Measurements from ENCODE around the gene PKD2L2.
"Not testable (repeated sequence)": the region's sequence is repeated elsewhere in the genome, so short reads cannot be mapped to it uniquely, and the experiment has no call there.

PKD2L2 gene

DNA sequence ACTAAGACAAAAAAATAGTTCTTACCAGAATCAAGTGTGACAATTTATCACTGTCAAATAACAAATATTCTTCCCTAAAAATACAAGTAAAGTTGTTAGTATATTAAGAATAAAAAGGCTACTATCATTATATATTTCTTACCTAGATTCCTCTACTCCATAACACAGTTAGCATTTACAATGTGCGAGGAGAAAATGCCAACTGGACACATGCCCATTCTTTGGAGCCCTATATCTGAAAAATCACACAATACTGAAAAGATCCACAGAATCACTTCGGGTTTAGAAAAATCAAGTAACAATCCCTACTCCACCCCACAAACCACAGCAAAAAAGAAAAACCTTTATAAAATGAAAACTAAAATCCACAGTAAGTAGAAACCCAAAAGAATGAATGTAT, 70.9 kb downstream of the PKD2L2 start:
- no peak for DNase-seq

DNA sequence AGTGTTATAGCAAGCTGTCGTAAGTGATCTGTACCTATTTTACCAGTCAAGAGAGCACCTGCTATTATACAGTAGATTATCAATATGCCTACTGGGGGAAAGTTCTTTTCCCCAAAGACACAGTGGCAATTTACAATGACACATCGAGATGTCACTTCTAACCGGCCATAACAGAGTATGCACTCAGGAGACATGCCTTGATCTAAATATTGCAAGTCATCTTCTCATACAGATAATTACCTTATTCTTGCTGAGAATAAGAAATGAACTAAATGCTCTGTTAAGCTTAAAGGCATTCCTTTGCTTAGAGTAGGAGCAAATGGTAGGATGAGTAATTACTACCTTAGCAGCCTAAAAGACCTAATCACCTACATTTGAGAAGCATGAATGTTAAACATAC, 71.6 kb downstream of the PKD2L2 start:
- no peak for DNase-seq

DNA sequence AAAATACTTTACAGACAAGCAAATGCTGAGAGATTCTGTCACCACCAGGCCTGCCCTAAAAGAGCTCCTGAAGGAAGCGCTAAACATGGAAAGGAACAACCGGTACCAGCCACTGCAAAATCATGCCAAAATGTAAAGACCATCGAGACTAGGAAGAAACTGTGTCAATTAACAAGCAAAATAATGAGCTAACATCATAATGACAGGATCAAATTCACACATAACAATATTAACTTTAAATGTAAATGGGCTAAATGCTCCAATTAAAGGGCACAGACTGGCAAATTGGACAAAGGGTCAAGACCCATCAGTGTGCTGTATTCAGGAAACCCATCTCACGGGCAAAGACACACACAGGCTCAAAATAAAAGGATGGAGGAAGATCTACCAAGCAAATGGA, 81.1 kb downstream of the PKD2L2 start:
- DNase-seq: not testable (repeated sequence)

DNA sequence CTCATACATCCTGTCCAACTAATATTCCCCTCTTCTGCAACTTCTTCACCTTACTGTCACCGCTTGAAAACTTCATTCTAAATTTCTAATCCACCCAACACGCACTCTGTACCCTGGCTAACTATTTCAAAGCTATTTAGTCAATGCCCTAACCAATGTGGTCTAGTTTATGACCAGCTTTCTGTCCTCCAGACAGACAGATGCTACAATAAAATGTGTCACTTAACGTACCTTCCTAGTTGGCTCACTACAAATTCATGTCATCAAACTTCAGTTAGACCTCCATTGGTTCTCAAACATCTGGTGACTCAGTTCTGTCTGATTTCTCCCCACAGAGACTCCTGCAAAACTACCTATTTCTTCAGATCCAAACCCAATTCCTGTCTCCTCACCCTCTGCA, 86.0 kb downstream of the PKD2L2 start:
- no peak for DNase-seq

DNA sequence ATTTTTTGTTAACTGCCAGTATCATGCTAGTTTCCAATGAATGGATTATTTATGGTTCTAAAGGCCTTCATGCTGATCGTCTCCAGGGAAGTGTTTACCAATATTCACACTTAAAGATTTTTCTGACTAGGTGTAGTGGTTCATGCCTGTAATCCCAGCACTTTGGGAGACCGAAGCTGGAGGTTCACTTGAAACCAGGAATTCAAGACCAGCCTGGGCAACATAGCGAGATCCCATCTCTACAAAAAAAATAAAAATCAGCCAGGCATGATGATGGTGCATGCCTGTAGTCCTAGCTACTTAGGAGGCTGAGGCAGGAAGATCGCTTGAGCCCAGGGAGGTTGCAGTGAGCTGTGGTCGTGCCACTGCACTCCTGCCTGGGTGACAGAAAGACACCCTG, 100.2 kb downstream of the PKD2L2 start:
- no peak for DNase-seq

Measured in NCI-H2227 treated with DMSO at 0.1 percent for 48 hours (cell line).